K562 (cell line): ENCODE results near the gene PAQR4. TPM values are rescaled to one million over a fixed set of nuclear protein-coding genes. Genes with fewer than 3 reads are reported as not detected.

Source experiments
- ATAC-seq: fragments of 200-7000 bp; cut with Tn5 transposase; 3 replicates; pipeline ENCODE4 v1.9.1; 2020; ENCODE audit warnings: moderate library complexity
- BruUV-seq: library from RNA; stranded (reverse); fragments of 400-500 nt; replicated peaks from 2 replicates; lab custom pipeline; 2021; lab: Mats Ljungman, UMichigan
- CTCF ChIA-PET: fragments of 300-600 bp; formaldehyde crosslinking; extraction: SDS; loops from one replicate; lab custom pipeline; 2021; ENCODE audit warnings: low intra/inter-chr PET ratio; lab: Yijun Ruan, JAX
- POLR2A ChIA-PET: fragments of 300-600, 350-650 bp; sonication (Branson Sonifier 250); formaldehyde crosslinking; extraction: SDS; loops from one replicate; lab custom pipeline; 2021; ENCODE audit warnings: antibody characterized with exemption, inconsistent platforms; lab: Yijun Ruan, JAX
- DNase-seq, 4 experiments: peaks; one replicate each; pipeline versions ENCODE4 v3.0.0 to v3.0.0-alpha.2; 2011 to 2018; ENCODE audit warnings: low spot score in 3 of 4, mixed read lengths in 3 of 4; ENCODE audit errors: extremely low read depth in 1 of 4
- FAIRE-seq: peaks from 2 replicates; lab custom pipeline; 2011; peaks lifted over from hg19 to GRCh38; lab: Jason Lieb, UNC
- H2AFZ ChIP-seq: 2 replicates; pipeline ENCODE4 v1.6.0; 2011; ENCODE audit warnings: low read depth, low read length, control low read depth, inconsistent platforms
- H3K27ac ChIP-seq: fragments of 200-600 bp; 3 replicates; pipeline ENCODE4 v1.8.0; 2011; ENCODE audit warnings: low read depth, mild to moderate bottlenecking, control low read depth, inconsistent platforms, low read length, moderate library complexity, mixed read lengths; ENCODE audit errors: extremely low read depth
- H3K27me3 ChIP-seq, 2 experiments: fragments of 300-600 bp in 1 of 2; 2 replicates in 1 of 2; 3 replicates in 1 of 2; pipeline versions ENCODE4 v1.6.0 to v1.8.0; 2011; ENCODE audit warnings: inconsistent platforms in 2 of 2, low read length in 2 of 2, mild to moderate bottlenecking in 1 of 2, mixed read lengths in 1 of 2, moderate library complexity in 1 of 2; ENCODE audit not compliant: control insufficient read depth in 2 of 2, insufficient read depth in 2 of 2
- H3K36me3 ChIP-seq: fragments of 300-600 bp; 3 replicates; pipeline ENCODE4 v1.8.0; 2011; ENCODE audit warnings: mild to moderate bottlenecking, low read length, inconsistent platforms; ENCODE audit not compliant: control insufficient read depth, insufficient read depth
- H3K4me1 ChIP-seq, 2 experiments: fragments of 200-600 bp in 1 of 2; replicated peaks in 1 of 2; 2 replicates in 1 of 2; 3 replicates in 1 of 2; pipeline versions ENCODE4 v1.5.1 to v1.8.0; 2011; ENCODE audit warnings: inconsistent platforms in 2 of 2, low read length in 2 of 2, mild to moderate bottlenecking in 1 of 2, mixed read lengths in 1 of 2, moderate library complexity in 1 of 2; ENCODE audit not compliant: control insufficient read depth in 2 of 2, insufficient read depth in 2 of 2
- H3K4me2 ChIP-seq: 2 replicates; pipeline ENCODE4 v1.6.1; 2011; ENCODE audit warnings: low read length, control low read depth, inconsistent platforms, mixed read lengths; ENCODE audit not compliant: insufficient read depth
- H3K4me3 ChIP-seq: fragments of 200-600 bp; sonication (generic), shearing (Covaris generic); 2 replicates; pipeline ENCODE4 v1.5.1; 2016; ENCODE audit warnings: control low read depth, inconsistent platforms
- H3K79me2 ChIP-seq: fragments of 200-600 bp; 3 replicates; pipeline ENCODE4 v1.8.0; 2011; ENCODE audit warnings: low read length, inconsistent platforms; ENCODE audit not compliant: control insufficient read depth, insufficient read depth
- H3K9ac ChIP-seq, 2 experiments: 2 replicates each; pipeline versions ENCODE4 v1.6.0 to v1.6.1; 2011; ENCODE audit warnings: low read depth in 2 of 2, low read length in 2 of 2, control low read depth in 1 of 2, inconsistent platforms in 1 of 2, mild to moderate bottlenecking in 1 of 2, mixed read lengths in 1 of 2; ENCODE audit not compliant: insufficient read depth in 1 of 2
- H3K9me1 ChIP-seq: one replicate; pipeline ENCODE4 v1.6.0; 2011; ENCODE audit warnings: inconsistent platforms, mild to moderate bottlenecking, low read length, moderate library complexity; ENCODE audit not compliant: control insufficient read depth, insufficient read depth
- H3K9me3 ChIP-seq: replicated peaks from 2 replicates; pipeline ENCODE4 v1.5.1; 2011; ENCODE audit warnings: low read depth, low read length, inconsistent platforms; ENCODE audit not compliant: control insufficient read depth, insufficient read depth
- H4K20me1 ChIP-seq: replicated peaks from 2 replicates; pipeline ENCODE4 v1.6.1; 2011; ENCODE audit warnings: low read length, inconsistent platforms, mixed read lengths; ENCODE audit not compliant: control insufficient read depth, insufficient read depth
- BRD4 ChIP-seq: fragments of 200-600 bp; sonication (generic); IDR thresholded peaks from 2 replicates; pipeline ENCODE4 v1.6.1; 2017; ENCODE audit warnings: inconsistent platforms
- CREB3L1 ChIP-seq: fragments of 450-650 bp; IDR thresholded peaks from 2 replicates; pipeline ENCODE4 v1.6.1; 2014; ENCODE audit warnings: low read depth, mild to moderate bottlenecking, moderate library complexity, borderline replicate concordance
- CUX1 ChIP-seq: fragments of 200-800 bp; sonication (Bioruptor generic); IDR thresholded peaks from 2 replicates; pipeline ENCODE4 v1.6.1; 2016; ENCODE audit warnings: missing genetic modification characterization, missing compliant biosample characterization
- MAX ChIP-seq: sonication (generic); formaldehyde crosslinking; IDR thresholded peaks from 2 replicates; pipeline ENCODE4 v1.9.0; 2022; ENCODE audit warnings: mild to moderate bottlenecking, missing genetic modification reagents
- ZFP36 ChIP-seq: fragments of 150-350 bp; IDR thresholded peaks from 2 replicates; pipeline ENCODE4 v1.6.1; 2018; ENCODE audit warnings: low read length, low read depth; ENCODE audit not compliant: partially characterized antibody
- WGBS: fragments of 100-300 bp; shearing (Covaris generic); methylation state at CpG from one replicate; pipeline ENCODE4 v1.1.6; 2016; ENCODE audit warnings: low coverage, mixed read lengths; ENCODE audit not compliant: insufficient coverage; ENCODE audit errors: missing lambda C conversion rate; 5-methylcytosine and 5-hydroxymethylcytosine counted together
- in situ Hi-C: fragments of 300-500 bp; cut with MboI; formaldehyde crosslinking; loops from 4 replicates; pipeline ENCODE4 v1.15.0; 2018; ENCODE audit warnings: inconsistent platforms, mixed read lengths
- intact Hi-C: fragments of 100-400 bp; cut with micrococcal nuclease; formaldehyde crosslinking; loops from 2 replicates; pipeline ENCODE4 v1.14.2; 2022
- polyA plus RNA-seq, 8 experiments: library from polyadenylated mRNA; depleted of rRNA in 4 of 8; stranded (reverse) in 5 of 8; unstranded in 3 of 8; fragments of >200 nt; fragmentation: Nextera tagmentation in 2 of 8; fragmentation: Illumina TruSeq in 1 of 8; extraction: Ambion mirVana in 2 of 8; extraction: Trizol in 1 of 8; gene quantifications; 2 replicates each; pipeline versions ENCODE4 v1.2.1 to v1.2.3, GENCODE V29; 2011 to 2014; ENCODE audit warnings: inconsistent platforms in 1 of 8, missing spikeins in 1 of 8
- total RNA-seq, 7 experiments: library from RNA; depleted of rRNA in 6 of 7; stranded (reverse); fragments of >200 nt in 6 of 7; fragmentation: Illumina TruSeq in 2 of 7; extraction: Trizol in 2 of 7; gene quantifications; 2 replicates each; pipeline versions ENCODE4 v1.2.1 to v1.2.3, GENCODE V29; 2011 to 2021; ENCODE audit warnings: low replicate concordance in 1 of 7

Gene PAQR4
- total and polyA plus RNA-seq, 9 of the 15 experiments (the other 6 are each of a cell fraction or from before 2014, with no cell fraction given), result 0.62 to 40.4 (median 19.5) TPM

- BruUV-seq, result no TSS peak
These were observed 12.6 kb upstream of the PAQR4 start for GRCh38 chr16:2956579-2956956.

GRCh38 chr16:2959206-2959605 lies 9.9 kb upstream of the PAQR4 start:
- H3K4me3 ChIP-seq, result no peak overlapping the region
- 14% methylated on average over 10 of the region's 10 CpGs for WGBS
- intact Hi-C loops (no loop called here), in situ Hi-C loops (no loop called here)
- H3K9ac ChIP-seq, result peak overlapping the region in 1 of 2 experiments; percentile 19; a peak in 1 of 4 replicates
- H3K4me1 ChIP-seq, result peaks cover 0 to 61% of the 10 kb centered on the region in 2 experiments; a peak in 4 of 5 replicates
- H3K9me1 ChIP-seq, result no peaks in the 10 kb centered on the region
- POLR2A ChIA-PET, result interaction anchor here (0.6 to 1.6 kb wide), 4 partner anchors 11 to 127 kb away, joined by 3 to 4 read pairs (median 4); no protein-coding TSS in a partner anchor
- no peak for FAIRE-seq
- H3K4me2 ChIP-seq, result no peak overlapping the region
- no peaks in the 10 kb centered on the region for H3K79me2 ChIP-seq
- H2AFZ ChIP-seq, result no peak overlapping the region
- no peak for ATAC-seq
- no peaks in the 10 kb centered on the region; the same call in 1 of the 2 replicates for H4K20me1 ChIP-seq
- H3K27ac ChIP-seq, result no peak overlapping the region
- DNase-seq, result no peak
- H3K9me3 ChIP-seq, result no peaks in the 10 kb centered on the region
- peaks cover 0 to 10% of the 10 kb centered on the region in 2 experiments; a peak in 2 of 5 replicates for H3K27me3 ChIP-seq
- CTCF ChIA-PET, result no interaction called here
- no TSS peak for BruUV-seq
- no peaks in the 10 kb centered on the region for H3K36me3 ChIP-seq
- TF ChIP-seq CREB3L1, result no peak
- TF ChIP-seq CUX1, result no peak
- TF ChIP-seq MAX (CRISPR knock-in tag), result 0 out of 2 replicates have a peak, but pooled peaks have one; percentile 12

More at GRCh38 chr16:2956579-2956956, 12.6 kb upstream of the PAQR4 start:
- no peak for FAIRE-seq
- no peaks in the 10 kb centered on the region for H3K9me1 ChIP-seq
- peaks cover 12 to 26% of the 10 kb centered on the region in 2 experiments for H3K27me3 ChIP-seq
- no peaks in the 10 kb centered on the region for H3K9me3 ChIP-seq
- H3K79me2 ChIP-seq, result no peaks in the 10 kb centered on the region
- H3K4me1 ChIP-seq, result peaks cover 0 to 45% of the 10 kb centered on the region in 2 experiments; a peak in 3 of 5 replicates
- in situ Hi-C loops, result no loop called here
- no peaks in the 10 kb centered on the region; the same call in 1 of the 2 replicates for H4K20me1 ChIP-seq
- ChIA-PET POLR2A (interaction anchor here (0.7 to 1.4 kb wide), 4 partner anchors 11 to 20 kb away, joined by 3 to 7 read pairs (median 3); partner anchors contain the start of gene PAQR4), CTCF (no interaction called here)
- DNase-seq, result peak in 1 of 4 experiments; percentile 47
- peak overlapping the region in 1 of 2 experiments; percentile 61; a peak in 1 of 4 replicates for H3K9ac ChIP-seq
- no peak overlapping the region for H3K27ac ChIP-seq
- TF ChIP-seq ZFP36 (peak; percentile 49), BRD4 (no peak)
- TF ChIP-seq, all 486 proteins: peak for 1
- Histone ChIP-seq H2AFZ (no peak overlapping the region), H3K4me3 (no peak overlapping the region), H3K4me2 (no peak overlapping the region), H3K36me3 (no peaks in the 10 kb centered on the region)
- intact Hi-C loops, result no loop called here
- WGBS, result 47% methylated on average over 11 of the region's 11 CpGs
- ATAC-seq, result no peak
